ENCODE results near the gene IGFBPL1. TPM values are rescaled to one million over a fixed set of nuclear protein-coding genes. Genes with fewer than 3 reads are reported as not detected.

Gene IGFBPL1
- total and polyA plus RNA-seq, 2 donors from 2014 or later = 0.22 TPM; not detected in 1

DNA sequence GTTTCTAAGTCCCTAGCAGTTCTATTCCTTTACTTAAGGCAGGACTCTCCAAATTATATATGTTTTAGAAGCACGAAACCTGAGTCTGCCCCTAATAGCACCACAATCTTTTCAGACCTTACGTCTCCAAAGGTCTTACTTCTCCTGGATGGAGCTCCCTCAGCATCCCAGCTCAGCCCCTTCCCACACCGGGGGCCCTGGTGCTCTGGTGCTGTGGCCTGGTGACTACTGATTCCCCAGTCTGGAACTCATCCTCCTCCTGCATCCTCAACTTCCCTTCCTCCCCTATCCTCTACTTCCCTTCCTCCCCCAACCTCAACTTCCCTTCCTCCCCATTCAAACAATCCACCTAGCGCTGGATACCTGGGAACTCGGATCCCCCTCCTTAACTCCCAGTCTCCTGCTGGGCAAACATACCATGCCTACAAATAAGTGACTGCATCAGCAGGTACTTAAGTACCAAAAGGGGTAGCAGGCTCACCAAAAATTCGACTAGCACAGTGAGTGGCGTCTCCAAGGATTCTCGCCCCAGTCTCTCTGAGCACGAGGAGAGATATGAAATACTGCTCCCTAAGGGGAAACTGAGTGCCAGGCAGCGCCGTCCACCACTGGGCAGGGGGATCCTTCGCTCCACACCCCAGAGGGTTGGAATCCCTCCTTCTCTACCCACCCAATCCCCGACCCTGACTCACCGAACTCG lies 831 bp downstream of the IGFBPL1 start:
- Histone ChIP-seq H3K9me3 (ENCODE audit: control insufficient read depth in 2 of 3, insufficient read depth in 1 of 3, low read length in 3 of 3) (no peaks in the 10 kb centered on the region), H3K4me1 (ENCODE audit: control insufficient read depth in 2 of 3, insufficient read depth in 2 of 3, low read depth in 1 of 3, low read length in 3 of 3) (peaks cover 0 to 3% (median 0%) of the 10 kb centered on the region in 3 donors), H3K36me3 (ENCODE audit: control insufficient read depth in 2 of 3, insufficient read depth in 3 of 3, low read length in 3 of 3) (no peaks in the 10 kb centered on the region), H3K9ac (ENCODE audit: low read length in 3 of 3) (no peak overlapping the region), H3K27me3 (ENCODE audit: control insufficient read depth, insufficient read depth, low read length) (peaks cover 4% of the 10 kb centered on the region), H3K4me3 (ENCODE audit: low read length in 3 of 3) (peak overlapping the region in 2 of 3 donors; percentile 1 to 25), H3K27ac (ENCODE audit: low read depth in 2 of 2, low read length in 2 of 2) (no peak overlapping the region)
- intact Hi-C loops (cut with DNase I) = no loop called here
- FAIRE-seq (no peak), DNase-seq (no peak)
- TF ChIP-seq, protein P1, sequence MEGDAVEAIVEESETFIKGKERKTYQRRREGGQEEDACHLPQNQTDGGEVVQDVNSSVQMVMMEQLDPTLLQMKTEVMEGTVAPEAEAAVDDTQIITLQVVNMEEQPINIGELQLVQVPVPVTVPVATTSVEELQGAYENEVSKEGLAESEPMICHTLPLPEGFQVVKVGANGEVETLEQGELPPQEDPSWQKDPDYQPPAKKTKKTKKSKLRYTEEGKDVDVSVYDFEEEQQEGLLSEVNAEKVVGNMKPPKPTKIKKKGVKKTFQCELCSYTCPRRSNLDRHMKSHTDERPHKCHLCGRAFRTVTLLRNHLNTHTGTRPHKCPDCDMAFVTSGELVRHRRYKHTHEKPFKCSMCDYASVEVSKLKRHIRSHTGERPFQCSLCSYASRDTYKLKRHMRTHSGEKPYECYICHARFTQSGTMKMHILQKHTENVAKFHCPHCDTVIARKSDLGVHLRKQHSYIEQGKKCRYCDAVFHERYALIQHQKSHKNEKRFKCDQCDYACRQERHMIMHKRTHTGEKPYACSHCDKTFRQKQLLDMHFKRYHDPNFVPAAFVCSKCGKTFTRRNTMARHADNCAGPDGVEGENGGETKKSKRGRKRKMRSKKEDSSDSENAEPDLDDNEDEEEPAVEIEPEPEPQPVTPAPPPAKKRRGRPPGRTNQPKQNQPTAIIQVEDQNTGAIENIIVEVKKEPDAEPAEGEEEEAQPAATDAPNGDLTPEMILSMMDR (IDR thresholded peaks at IDR 0.05; ENCODE audit: borderline replicate concordance, extremely low read depth, insufficient read depth) = no peak

DNA sequence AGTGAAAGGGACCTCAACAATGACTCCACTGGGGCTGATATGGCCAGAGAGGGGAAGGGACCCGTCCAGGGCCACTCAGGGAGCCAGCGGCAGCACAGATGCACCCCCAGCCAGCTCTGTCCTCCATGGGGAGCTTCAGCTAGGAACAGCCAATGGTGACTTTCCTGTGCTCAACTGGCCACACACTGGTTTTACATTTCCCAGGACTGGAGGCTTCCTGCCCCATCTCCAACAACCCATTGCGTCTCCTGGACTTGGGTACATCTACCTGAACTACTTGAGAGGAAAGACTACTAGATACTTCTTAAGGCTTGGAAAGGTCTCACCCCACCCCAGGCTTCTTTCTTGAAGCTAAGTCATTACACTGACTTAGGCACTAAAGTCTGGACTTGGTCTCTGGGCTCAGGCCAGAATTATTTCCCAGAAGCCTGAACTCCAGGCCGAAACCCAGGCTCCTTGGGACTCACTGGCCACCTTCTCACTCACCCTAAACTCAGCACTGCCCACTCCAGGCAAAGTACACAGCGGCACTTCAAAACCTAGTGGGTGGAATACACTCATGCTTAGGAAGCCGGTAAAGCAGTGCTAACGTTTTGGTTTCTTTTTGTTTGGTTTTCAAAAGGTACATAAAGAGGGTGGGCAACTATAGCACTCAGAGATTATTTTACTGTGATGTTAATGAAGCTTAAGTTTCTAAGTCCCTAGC lies 1.5 kb downstream of the IGFBPL1 start:
- no peak overlapping the region for H3K27ac ChIP-seq (ENCODE audit: low read depth in 2 of 2, low read length in 2 of 2)
- no peak overlapping the region for H3K9ac ChIP-seq (ENCODE audit: low read length in 3 of 3)
- intact Hi-C loops (cut with DNase I) = no loop called here
- H3K9me3 ChIP-seq (ENCODE audit: control insufficient read depth in 2 of 3, insufficient read depth in 1 of 3, low read length in 3 of 3) = no peaks in the 10 kb centered on the region
- peaks cover 4% of the 10 kb centered on the region for H3K27me3 ChIP-seq (ENCODE audit: control insufficient read depth, insufficient read depth, low read length)
- H3K4me3 ChIP-seq (ENCODE audit: low read length in 3 of 3) = no peak overlapping the region
- no peak for FAIRE-seq
- H3K36me3 ChIP-seq (ENCODE audit: control insufficient read depth in 2 of 3, insufficient read depth in 3 of 3, low read length in 3 of 3) = no peaks in the 10 kb centered on the region
- peaks cover 0 to 3% (median 0%) of the 10 kb centered on the region in 3 donors for H3K4me1 ChIP-seq (ENCODE audit: control insufficient read depth in 2 of 3, insufficient read depth in 2 of 3, low read depth in 1 of 3, low read length in 3 of 3)
- TF ChIP-seq, protein P1 (IDR thresholded peaks at IDR 0.05; ENCODE audit: borderline replicate concordance, extremely low read depth, insufficient read depth) = no peak
- no peak for DNase-seq

DNA sequence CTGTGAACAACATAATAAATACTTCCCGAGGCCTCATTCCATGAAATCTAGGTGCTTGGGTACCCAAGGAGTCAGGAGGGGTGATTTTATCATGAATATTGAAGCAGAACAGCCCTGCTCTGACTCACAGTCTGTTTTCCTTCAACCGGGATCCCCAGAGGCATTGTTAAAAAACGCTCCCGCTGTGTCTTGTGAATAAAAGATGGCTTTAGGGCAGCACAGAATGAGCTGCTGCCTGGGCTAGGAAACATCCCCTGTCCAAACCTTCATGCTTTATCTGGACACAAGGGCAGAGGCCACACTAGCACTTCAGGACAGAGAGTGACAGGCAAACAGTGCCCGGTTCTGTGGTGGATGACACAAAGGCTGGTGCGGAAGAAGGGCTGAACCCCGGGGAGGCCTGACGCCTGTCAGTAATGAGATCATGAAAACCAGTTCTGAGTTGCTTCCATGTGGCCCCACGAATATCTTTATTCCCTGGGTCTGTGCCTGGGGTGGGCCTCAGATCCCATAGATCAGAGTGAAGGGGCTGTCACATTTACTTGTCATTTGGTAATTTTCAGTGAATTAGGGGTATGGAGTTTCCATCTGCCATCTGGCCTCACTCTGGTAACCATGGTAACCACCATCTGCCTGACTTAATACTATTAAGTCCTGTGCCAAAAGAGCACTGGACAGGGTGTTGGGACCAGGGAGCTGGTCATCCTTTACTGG lies 2.6 kb downstream of the IGFBPL1 start:
- H3K27ac ChIP-seq (ENCODE audit: low read depth in 2 of 2, low read length in 2 of 2) = no peak overlapping the region
- H3K9ac ChIP-seq (ENCODE audit: low read length in 3 of 3) = no peak overlapping the region
- H3K9me3 ChIP-seq (ENCODE audit: control insufficient read depth in 2 of 3, insufficient read depth in 1 of 3, low read length in 3 of 3) = no peaks in the 10 kb centered on the region
- TF ChIP-seq, protein P1 (IDR thresholded peaks at IDR 0.05; ENCODE audit: borderline replicate concordance, extremely low read depth, insufficient read depth) = no peak
- intact Hi-C loops (cut with DNase I) = no loop called here
- FAIRE-seq (no peak), DNase-seq (peak in 2 of 5 donors; percentile 26 to 61)
- H3K27me3 ChIP-seq (ENCODE audit: control insufficient read depth, insufficient read depth, low read length) = peaks cover 4% of the 10 kb centered on the region
- H3K36me3 ChIP-seq (ENCODE audit: control insufficient read depth in 2 of 3, insufficient read depth in 3 of 3, low read length in 3 of 3) = no peaks in the 10 kb centered on the region
- H3K4me1 ChIP-seq (ENCODE audit: control insufficient read depth in 2 of 3, insufficient read depth in 2 of 3, low read depth in 1 of 3, low read length in 3 of 3) = peaks cover 0 to 3% (median 0%) of the 10 kb centered on the region in 3 donors
- H3K4me3 ChIP-seq (ENCODE audit: low read length in 3 of 3) = no peak overlapping the region
